Fibroblast of lung (primary cell): ENCODE data around the gene DNAJA1. TPM values are rescaled to one million over a fixed set of nuclear protein-coding genes. Genes with fewer than 3 reads are reported as not detected.

ENCODE experiments used
- DNase-seq, 2 donors: peaks; one replicate each; pipeline versions ENCODE4 v3.0.0 to v3.0.0-alpha.2; 2010; ENCODE audit warnings: low read depth in 2 of 2
- H2AFZ ChIP-seq: 2 replicates; pipeline ENCODE4 v1.5.1; 2012; ENCODE audit warnings: low read length, control low read depth, inconsistent platforms
- H3K27ac ChIP-seq: 2 replicates; pipeline ENCODE4 v1.5.1; 2011; ENCODE audit warnings: low read length, control low read depth; ENCODE audit not compliant: insufficient read depth
- H3K27me3 ChIP-seq: 2 replicates; pipeline ENCODE4 v1.5.1; 2011; ENCODE audit warnings: mild to moderate bottlenecking, low read length; ENCODE audit not compliant: control insufficient read depth, insufficient read depth
- H3K36me3 ChIP-seq: 2 replicates; pipeline ENCODE4 v1.5.1; 2011; ENCODE audit warnings: low read length; ENCODE audit not compliant: control insufficient read depth, insufficient read depth
- H3K4me1 ChIP-seq: 2 replicates; pipeline ENCODE4 v1.5.1; 2011; ENCODE audit warnings: low read length; ENCODE audit not compliant: control insufficient read depth, insufficient read depth; ENCODE audit errors: extremely low read depth
- H3K4me2 ChIP-seq: 2 replicates; pipeline ENCODE4 v1.5.1; 2011; ENCODE audit warnings: low read length, control low read depth; ENCODE audit not compliant: insufficient read depth; ENCODE audit errors: extremely low read depth
- H3K4me3 ChIP-seq, 4 experiments: fragments of 200-600 bp in 1 of 4; sonication (generic) in 1 of 4; replicated peaks in 1 of 4; 2 replicates each; pipeline ENCODE4 v1.5.1; 2011 to 2016; ENCODE audit warnings: low read length in 4 of 4, low read depth in 3 of 4, mild to moderate bottlenecking in 3 of 4, control low read depth in 2 of 4, inconsistent platforms in 1 of 4, mixed read lengths in 1 of 4; ENCODE audit not compliant: insufficient read depth in 1 of 4; ENCODE audit errors: control extremely low read depth in 1 of 4
- H3K79me2 ChIP-seq: 2 replicates; pipeline ENCODE4 v1.5.1; 2012; ENCODE audit warnings: mild to moderate bottlenecking, low read length, inconsistent platforms; ENCODE audit not compliant: control insufficient read depth, insufficient read depth
- H3K9ac ChIP-seq: 2 replicates; pipeline ENCODE4 v1.5.1; 2011; ENCODE audit warnings: mild to moderate bottlenecking, low read length, control low read depth; ENCODE audit not compliant: insufficient read depth
- H3K9me3 ChIP-seq: 2 replicates; pipeline ENCODE4 v1.5.1; 2012; ENCODE audit warnings: low read depth, low read length; ENCODE audit not compliant: control insufficient read depth, insufficient read depth
- H4K20me1 ChIP-seq: 2 replicates; pipeline ENCODE4 v1.5.1; 2011; ENCODE audit warnings: low read length; ENCODE audit not compliant: control insufficient read depth, insufficient read depth; ENCODE audit errors: extremely low read depth
- CTCF ChIP-seq, 2 donors: IDR thresholded peaks in 1 of 2; conservative IDR thresholded peaks in 1 of 2; 1 replicate in 1 of 2; 2 replicates in 1 of 2; pipeline ENCODE4 v1.5.1; 2011 to 2012; ENCODE audit warnings: low read length in 2 of 2, control low read depth in 1 of 2, inconsistent platforms in 1 of 2, low read depth in 1 of 2, mild to moderate bottlenecking in 1 of 2
- EZH2 ChIP-seq: IDR thresholded peaks from 2 replicates; pipeline ENCODE4 v1.5.1; 2012; ENCODE audit warnings: low read length, control low read depth, mild to moderate bottlenecking; ENCODE audit errors: missing control alignments
- polyA plus RNA-seq, 2 donors: library from polyadenylated mRNA; depleted of rRNA in 1 of 2; stranded (reverse) in 1 of 2; unstranded in 1 of 2; fragments of >200 nt; gene quantifications; 2 replicates each; pipeline ENCODE4 v1.2.1, GENCODE V29; 2011 to 2012; ENCODE audit warnings: missing spikeins in 1 of 2
- total RNA-seq: library from RNA; depleted of rRNA; stranded (reverse); fragments of >200 nt; gene quantifications from 2 replicates; pipeline ENCODE4 v1.2.1, GENCODE V29; 2014

Gene DNAJA1
- total and polyA plus RNA-seq, 2 donors (not counting 1 experiment from before 2014, with no cell fraction given) = 116 to 163 TPM

- Histone ChIP-seq H4K20me1 (no peaks in the 10 kb centered on the region), H3K9ac (peak overlapping the region; percentile 72), H3K79me2 (no peaks in the 10 kb centered on the region), H2AFZ (peak overlapping the region; percentile 58), H3K4me1 (peaks cover 7% of the 10 kb centered on the region), H3K9me3 (no peaks in the 10 kb centered on the region), H3K36me3 (peaks cover 6% of the 10 kb centered on the region), H3K4me3 (peak overlapping the region; percentile 47 to 72 (median 56)), H3K27ac (peak overlapping the region; percentile 87), H3K27me3 (no peaks in the 10 kb centered on the region), H3K4me2 (peak overlapping the region; percentile 86)
- DNase-seq = peak; percentile 93 to 95
- TF ChIP-seq CTCF (conservative IDR thresholded peaks at IDR 0.05 in 1 of 2, IDR thresholded peaks at IDR 0.05 in 1 of 2; ENCODE audit: low read depth in 1 of 2, low read length in 2 of 2) (no peak), EZH2 (no peak)
Observed at GRCh38 chr9:33044162-33044673, 19.1 kb downstream of the DNAJA1 start.

GRCh38 chr9:33044677-33045282 lies 19.7 kb downstream of the DNAJA1 start:
- no peak for TF ChIP-seq EZH2
- peak; percentile 19 to 31 for TF ChIP-seq CTCF (conservative IDR thresholded peaks at IDR 0.05 in 1 of 2, IDR thresholded peaks at IDR 0.05 in 1 of 2; ENCODE audit: low read depth in 1 of 2, low read length in 2 of 2)
- no peaks in the 10 kb centered on the region for H3K27me3 ChIP-seq
- peak overlapping the region; percentile 72 for H3K9ac ChIP-seq
- H3K36me3 ChIP-seq = peaks cover 6% of the 10 kb centered on the region
- H3K4me2 ChIP-seq = peak overlapping the region; percentile 86
- H2AFZ ChIP-seq = no peak overlapping the region
- H3K27ac ChIP-seq = peak overlapping the region; percentile 87
- no peaks in the 10 kb centered on the region for H3K9me3 ChIP-seq
- H3K4me1 ChIP-seq = peaks cover 7% of the 10 kb centered on the region
- peak; percentile 22 to 28 for DNase-seq
- no peaks in the 10 kb centered on the region for H3K79me2 ChIP-seq
- H4K20me1 ChIP-seq = no peaks in the 10 kb centered on the region
- peak overlapping the region; percentile 43 to 65 (median 48) for H3K4me3 ChIP-seq

GRCh38 chr9:33046061-33046460 lies 21.0 kb downstream of the DNAJA1 start:
- DNase-seq = no peak
- H3K4me3 ChIP-seq = no peak overlapping the region
- TF ChIP-seq EZH2 = no peak
- TF ChIP-seq CTCF (conservative IDR thresholded peaks at IDR 0.05 in 1 of 2, IDR thresholded peaks at IDR 0.05 in 1 of 2; ENCODE audit: low read depth in 1 of 2, low read length in 2 of 2) = no peak
- H3K9ac ChIP-seq = no peak overlapping the region
- no peak overlapping the region for H3K27ac ChIP-seq
- peaks cover 7% of the 10 kb centered on the region for H3K4me1 ChIP-seq
- no peaks in the 10 kb centered on the region for H3K27me3 ChIP-seq
- H3K79me2 ChIP-seq = no peaks in the 10 kb centered on the region
- no peaks in the 10 kb centered on the region for H3K9me3 ChIP-seq
- H2AFZ ChIP-seq = no peak overlapping the region
- H3K4me2 ChIP-seq = no peak overlapping the region
- H3K36me3 ChIP-seq = peaks cover 1% of the 10 kb centered on the region
- H4K20me1 ChIP-seq = no peaks in the 10 kb centered on the region
